Left renal pelvis (tissue), 4 donors: ENCODE results near the gene RAD51C. TPM values are rescaled to one million over a fixed set of nuclear protein-coding genes. Genes with fewer than 3 reads are reported as not detected.
"Not testable (repeated sequence)": the region's sequence is repeated elsewhere in the genome, so short reads cannot be mapped to it uniquely, and the experiment has no call there.

Source experiments
- DNase-seq, 4 donors: peaks; one replicate each; pipeline ENCODE4 v3.0.0-alpha.2; 2013; ENCODE audit warnings: low read depth in 4 of 4, low spot score in 3 of 4
- polyA plus RNA-seq, 4 donors: library from polyadenylated mRNA; unstranded; fragments of 120-200 nt; gene quantifications; one replicate each; pipeline ENCODE4 v1.2.1, GENCODE V29; 2013; ENCODE audit not compliant: insufficient read length in 4 of 4

The RAD51C gene
- polyA plus RNA-seq, 4 donors = 40.3 to 52.7 (median 45.3) TPM

DNA sequence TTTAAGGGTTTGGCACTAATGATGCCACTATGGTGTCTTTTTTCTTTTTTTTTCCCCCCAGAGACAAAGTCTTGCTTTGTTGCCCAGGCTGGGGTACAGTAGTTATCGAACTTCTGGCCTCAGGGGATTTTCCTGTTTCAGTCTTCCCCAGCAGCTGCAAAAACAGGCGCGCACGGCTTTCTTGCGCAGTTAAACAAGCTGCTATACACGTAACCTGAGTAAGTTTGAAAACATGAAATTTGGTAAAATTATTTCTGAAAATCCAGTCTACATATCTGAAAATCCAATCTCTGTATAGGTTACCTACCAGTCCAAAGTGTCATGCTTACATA, 12.4 kb upstream of the RAD51C start:
- DNase-seq = no peak

DNA sequence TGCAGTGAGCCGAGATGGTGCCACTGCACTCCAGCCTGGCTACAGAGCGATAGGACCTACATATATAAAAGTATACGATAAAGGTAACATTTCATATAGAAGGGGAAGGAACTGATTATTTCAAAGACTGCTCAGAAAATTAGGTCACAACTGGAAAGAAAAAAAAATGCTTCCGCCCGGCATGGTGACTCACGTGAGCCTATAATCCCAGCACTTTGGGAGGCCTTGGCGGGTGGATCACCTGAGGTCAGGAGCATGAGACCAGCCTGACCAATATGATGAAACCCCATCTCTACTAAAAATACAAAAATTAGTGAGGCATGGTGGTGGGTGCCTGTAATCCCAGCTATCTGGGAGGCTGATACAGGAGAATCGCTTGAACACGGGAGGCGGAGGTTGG, 8.4 kb upstream of the RAD51C start:
- DNase-seq = no peak

DNA sequence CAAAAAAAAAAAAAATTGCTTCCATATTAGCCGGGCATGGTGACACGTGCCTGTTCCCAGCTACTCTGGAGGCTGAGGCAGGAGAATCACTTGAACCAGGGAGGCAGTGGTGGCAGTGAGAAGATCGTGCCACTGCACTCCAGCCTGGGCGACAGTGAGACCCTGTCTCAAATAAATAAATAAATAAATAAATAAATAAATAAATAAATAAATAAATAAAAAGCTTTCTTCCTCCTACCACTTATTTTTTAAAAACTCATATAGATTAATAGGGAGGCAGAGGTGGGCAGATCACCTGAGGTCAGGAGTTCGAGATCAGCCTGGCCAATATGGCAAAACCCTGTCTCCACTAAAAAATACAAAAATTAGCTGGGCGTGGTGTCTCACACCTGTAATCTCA, 7.9 kb upstream of the RAD51C start:
- DNase-seq = not testable (repeated sequence)

DNA sequence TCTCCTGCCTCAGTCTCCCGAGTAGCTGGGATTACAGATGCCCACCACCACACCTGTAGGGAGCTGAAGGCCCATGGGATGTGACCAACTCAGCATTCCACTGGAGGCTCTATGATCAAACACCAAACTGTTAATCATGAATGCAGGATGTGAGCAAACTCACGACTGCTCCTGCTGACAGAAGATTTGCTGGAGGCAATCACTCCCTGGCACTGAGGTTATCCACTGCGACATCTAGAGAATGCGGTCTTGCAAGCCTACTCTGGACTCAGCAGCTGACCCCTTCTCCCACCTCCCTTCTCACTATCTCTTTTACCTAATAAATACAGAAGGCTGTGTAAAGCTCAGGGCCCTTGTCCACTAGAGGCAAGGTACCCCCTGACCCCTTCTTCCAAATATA, 5.4 kb upstream of the RAD51C start:
- DNase-seq = no peak

DNA sequence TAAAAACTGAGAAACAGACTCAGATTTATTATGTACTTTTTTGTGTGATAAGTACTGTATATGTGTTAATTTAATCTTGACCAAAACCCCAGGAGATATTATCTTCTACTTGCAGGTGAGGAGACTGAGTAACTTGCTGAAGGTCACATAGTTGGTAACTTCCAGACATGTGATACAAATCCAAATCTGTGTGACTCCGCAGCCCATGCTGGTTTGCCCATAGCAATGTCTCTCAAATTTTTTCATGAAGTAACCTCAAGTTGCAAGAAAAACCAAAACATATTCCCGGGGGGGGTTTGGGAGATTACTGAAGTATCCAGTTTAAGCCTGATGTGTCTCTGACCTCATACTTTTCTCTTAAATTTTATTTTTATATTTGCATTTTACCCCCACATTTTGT, 3.9 kb upstream of the RAD51C start:
- no peak for DNase-seq

DNA sequence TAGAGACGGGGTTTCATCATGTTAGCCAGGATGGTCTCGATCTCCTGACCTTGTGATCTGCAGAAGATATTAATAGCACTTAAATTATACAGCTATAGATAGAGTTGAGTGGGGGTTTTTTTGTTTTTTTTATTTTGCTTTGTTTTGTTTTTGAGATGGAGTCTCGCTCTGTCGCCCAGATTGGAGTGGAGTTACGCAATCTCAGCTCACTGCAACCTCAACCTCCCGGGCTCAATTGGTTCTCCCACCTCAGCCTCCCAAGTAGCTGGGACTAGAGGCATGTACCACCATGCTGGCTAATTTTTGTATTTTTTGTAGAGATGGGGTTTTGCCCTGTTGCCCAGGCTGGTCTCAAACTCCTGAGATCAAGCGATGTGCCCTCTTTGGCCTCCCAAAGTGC, 2.4 kb upstream of the RAD51C start:
- DNase-seq = not testable (repeated sequence)

DNA sequence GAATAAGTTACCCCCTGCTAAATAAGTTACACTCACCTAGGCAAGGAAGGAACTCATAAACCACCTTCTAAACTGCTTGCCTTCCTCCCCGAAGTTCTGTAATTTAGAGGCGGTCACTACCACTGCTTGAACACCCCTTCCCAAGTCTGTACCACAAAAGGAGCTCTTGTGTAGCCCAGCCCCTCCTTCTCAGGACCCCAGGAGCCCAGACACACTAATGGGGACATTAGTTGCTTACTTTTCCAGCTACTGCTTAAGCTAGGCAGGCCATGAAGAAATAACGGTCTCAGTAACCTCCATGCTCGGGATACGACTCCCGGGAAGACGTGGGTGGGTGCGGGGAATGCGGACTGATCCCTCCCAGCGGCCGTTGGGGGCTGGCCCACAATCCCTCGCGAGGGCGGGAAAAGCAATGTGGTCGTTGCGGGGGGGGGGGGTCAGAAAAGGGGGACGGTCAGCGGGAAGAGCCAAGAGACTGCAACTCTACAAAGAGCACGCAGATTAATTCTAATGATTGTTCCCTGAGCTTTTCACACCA, 632 bp upstream of the RAD51C start, which contains the start of gene TEX14:
Gene TEX14 (minus strand): TSS at position 345 of the 538 bp plus-strand sequence. CDS start 40,044 bp downstream, outside the sequence.
- DNase-seq = no peak

DNA sequence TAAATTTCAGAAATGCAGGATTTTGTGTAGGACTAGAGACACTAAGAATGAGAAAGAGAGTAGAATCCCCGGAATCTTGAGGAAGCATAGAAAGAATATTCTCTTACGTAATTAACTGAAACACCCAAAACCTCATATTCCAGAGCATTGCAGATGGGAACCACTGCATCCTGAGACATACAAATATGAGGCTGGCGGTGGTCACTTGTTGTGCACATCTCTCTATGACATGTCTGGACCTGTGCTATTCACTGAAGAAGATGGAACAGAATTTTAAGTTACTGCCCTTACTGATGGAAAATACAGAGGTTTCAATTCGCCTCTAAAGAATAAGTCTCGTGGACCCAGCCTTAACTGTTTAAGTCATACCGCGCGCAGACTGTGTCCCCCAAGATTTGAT, 806 bp downstream of the RAD51C start:
- DNase-seq = no peak

DNA sequence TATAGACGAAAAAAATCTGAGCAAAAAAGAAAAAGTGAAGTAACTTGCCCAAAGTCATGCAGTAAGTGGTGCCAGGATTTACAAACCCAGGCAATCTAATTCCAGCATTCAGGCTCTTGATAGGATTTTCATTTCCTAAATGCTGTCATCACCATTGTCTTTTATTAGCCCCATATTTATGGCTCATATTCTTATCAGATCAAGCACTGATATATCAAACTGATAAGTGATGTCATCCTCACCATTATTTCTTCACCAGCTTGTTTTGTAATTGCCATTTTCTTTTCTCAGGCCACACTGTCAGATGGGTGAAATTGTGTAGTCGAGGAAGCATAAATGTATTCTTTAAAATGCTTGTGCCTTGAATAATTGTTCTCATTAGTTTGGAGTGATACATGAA, 1.3 kb downstream of the RAD51C start:
- no peak for DNase-seq

DNA sequence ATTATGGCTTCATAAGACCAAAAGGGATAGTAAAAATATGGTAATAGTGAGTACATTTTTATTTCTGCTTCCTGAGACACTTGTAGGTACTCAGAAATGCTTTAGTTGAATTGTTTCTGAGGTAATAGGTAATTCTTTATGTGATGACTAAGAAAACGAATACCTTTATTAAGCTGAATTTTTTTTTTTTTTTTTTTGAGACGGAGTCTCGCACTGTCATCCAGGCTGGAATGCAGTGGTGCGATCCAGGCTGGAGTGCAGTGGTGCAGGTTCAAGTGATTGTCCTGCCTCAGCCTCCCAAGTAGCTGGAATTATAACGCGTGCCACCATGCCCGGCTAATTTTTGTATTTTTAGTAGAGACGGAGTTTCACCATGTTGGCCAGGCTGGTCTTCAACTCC, 1.9 kb downstream of the RAD51C start:
- DNase-seq = no peak

DNA sequence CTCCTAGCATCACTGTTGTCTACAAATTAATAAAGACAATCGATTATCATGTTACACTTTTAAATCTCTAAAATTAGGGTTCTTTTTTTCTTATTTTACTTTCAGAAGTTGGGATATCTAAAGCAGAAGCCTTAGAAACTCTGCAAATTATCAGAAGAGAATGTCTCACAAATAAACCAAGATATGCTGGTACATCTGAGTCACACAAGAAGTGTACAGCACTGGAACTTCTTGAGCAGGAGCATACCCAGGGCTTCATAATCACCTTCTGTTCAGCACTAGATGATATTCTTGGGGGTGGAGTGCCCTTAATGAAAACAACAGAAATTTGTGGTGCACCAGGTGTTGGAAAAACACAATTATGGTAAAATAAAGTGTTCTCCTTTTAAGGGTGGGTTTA, 2.4 kb downstream of the RAD51C start:
- DNase-seq = no peak

DNA sequence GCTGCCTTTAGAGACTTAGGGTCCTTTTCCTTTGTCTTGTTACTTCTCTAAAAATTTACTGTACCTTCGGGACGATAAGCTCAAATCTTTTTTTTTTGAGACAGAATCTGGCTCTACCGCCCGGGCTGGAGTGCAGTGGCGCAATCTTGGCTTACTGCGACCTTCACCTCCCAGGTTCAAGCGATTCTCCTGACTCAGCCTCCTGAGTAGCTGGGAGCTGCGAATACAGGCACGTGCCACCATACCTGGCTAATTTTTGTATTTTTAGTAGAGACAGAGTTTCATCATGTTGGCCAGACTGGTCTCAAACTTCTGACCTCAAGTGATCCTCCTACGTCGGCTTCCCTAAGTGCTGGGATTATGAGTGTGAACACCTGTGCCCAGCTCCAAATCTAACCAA, 7.4 kb downstream of the RAD51C start:
- DNase-seq = no peak

DNA sequence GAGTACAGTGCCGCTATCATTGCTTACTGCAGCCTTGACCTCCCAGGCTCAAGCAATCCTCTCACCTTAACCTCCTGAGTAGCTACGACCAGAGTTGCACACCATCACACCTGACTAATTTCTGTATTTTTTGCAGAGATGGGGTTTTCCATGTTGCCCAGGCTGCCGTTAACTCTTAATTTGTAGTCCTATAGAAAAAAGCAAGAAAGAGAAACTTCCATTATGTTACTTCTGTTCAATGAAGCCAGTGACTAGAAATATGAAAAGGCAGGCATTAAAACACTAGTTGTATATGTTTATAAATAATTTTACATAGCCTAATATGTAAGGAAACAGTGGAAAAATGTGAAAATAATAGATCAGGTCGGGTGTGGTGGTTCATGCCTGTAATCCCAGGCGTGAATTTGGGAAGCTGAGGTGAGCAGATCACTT, 9.7 kb downstream of the RAD51C start:
- no peak for DNase-seq

DNA sequence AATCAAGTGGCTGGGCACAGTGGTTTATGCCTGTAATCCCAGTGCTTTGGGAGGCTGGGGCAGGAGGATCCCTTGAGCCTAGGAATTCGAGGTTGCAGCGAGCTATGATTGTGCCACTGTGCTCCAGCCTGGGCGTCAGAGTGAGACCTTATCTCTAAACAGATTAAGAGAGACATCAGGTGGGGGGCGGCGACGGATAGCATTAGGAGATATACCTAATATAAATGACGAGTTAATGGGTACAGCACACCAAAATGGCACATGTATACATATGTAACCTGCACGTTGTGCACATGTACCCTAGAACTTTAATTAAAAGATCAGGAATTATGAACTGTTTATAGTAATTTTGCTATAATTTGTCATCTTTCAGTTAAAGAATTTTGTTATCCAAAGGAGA, 10.3 kb downstream of the RAD51C start:
- no peak for DNase-seq

DNA sequence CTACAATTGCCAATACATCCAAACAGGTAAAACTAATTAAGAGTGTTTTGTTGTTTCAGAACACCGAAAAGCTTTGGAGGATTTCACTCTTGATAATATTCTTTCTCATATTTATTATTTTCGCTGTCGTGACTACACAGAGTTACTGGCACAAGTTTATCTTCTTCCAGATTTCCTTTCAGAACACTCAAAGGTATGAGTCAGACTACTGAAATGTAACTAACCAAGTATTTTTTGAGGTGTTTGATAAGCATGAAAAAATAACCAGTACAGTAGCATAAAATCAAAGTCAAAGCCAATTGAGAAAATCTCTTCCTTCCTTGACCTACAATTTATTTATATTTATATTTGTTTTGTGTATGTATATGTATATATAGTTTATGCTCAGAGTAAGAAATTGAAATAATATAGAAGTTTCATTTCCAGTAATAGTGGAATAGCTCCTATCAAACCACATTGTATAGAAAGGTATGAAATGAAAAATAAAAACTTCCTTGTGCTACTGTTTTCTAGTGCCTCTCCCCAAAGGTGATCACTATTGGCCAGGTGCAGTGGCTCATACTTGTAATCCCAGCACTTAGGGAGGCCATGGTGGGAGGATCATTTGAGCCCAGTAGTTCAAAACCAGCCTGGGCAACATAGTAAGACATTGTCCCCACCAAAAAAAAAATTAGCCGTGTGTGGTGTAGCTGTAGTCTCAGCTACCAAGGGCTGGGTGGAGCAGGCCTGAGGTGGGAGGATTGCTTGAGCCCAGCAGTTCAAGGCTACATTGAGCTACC, 10.9 kb downstream of the RAD51C start:
- DNase-seq = no peak

DNA sequence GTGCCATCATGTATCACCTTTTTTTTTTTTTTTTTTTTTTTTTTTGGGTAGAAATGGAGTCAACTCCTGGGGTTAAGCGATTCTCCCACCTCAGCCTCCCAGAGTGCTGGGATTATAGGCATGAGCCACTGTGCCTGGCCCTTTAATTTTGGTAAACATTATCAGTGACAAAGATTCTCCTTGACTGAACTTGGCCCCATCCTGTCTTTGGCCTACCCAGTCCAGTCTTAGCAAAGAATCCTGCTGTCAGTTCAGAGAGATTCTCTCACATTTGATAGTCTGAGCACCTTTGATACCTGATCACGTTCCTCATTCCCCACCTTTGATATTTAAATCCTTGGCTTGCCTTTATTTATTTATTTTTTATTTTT, 11.5 kb downstream of the RAD51C start:
- DNase-seq = no peak

DNA sequence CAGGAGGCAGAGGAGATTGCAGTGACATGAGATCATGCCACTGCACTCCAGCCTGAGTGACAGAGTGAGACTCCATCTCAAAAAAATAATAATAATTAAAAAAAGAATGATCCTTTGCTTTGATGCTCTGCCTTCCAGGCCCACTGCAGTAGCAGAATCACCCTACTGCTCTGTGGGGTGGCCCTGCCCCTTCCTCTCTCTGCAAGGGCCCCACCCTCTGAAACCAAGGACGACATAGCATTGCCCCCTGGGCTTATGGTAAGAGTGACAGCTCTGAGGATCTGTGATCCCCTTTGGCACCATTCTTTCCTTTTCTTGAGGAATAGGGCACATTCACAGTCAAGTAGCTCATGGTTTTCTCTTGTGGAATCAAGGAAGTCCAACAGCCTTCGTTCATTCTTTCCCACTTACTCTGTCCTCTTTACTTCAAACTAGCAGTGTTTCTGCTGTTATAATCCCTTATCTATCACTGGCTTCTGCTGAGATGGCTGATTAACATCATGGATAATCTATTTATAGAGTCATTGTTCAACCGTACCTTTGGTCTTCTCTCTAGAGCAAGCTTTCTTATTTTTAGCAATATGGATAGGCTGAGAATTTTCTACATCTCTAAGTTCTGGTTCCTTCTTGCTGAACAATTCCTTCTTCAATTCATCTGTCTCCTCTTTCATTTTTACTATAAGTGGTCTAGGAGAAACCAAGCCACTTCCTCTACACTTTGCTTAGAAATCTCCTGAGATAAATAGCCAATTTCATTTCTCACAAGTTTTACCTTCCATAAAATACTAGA, 14.1 kb downstream of the RAD51C start:
- no peak for DNase-seq

DNA sequence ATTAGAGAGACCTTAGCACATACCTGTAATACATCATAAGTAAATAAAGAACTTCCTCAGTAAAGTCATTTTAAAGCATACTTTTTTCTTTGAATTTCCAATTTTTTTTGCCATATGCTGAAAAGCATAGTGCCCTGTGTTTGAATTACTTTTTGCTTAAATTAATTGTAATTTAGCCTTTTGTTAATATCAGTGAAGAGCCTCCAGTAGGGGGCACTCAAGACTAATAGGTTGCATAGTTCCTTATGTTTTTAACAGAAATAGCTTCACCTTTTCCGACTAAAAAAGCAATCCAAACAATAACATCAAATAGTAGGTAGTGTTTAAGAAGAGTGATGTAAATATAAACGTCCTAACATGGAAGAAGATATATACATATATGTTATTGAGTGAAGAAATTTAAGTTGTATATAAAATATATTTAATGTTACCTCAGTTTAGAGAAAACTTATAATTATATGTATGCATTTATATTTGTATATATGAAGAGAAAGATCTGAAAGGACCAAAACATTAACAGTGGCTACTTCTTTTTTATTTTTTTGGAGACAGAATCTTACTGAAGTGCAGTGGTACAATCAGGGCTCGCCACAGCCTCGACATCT, 18.6 kb downstream of the RAD51C start:
- DNase-seq = peak in 3 of 4 donors; percentile 26 to 35 (median 30)

DNA sequence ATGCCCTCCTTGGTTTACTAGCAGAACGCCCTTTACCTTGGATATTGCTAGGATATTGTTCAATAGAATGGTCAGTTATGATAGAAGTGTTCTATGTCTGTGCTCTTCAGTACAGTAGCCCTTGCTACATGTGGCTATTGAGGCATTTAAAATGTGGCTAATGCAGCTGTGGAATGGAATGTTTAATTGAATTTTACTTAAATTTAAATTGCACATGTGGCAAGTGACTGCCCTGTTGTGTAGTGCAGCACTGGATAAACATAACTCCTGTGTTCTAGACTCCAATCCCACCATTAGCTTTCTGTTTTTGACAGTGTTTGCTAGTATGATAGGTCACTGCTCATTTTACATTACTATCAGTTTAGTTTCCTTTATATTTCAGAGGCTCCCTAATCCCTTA, 29.9 kb downstream of the RAD51C start:
- DNase-seq = no peak

DNA sequence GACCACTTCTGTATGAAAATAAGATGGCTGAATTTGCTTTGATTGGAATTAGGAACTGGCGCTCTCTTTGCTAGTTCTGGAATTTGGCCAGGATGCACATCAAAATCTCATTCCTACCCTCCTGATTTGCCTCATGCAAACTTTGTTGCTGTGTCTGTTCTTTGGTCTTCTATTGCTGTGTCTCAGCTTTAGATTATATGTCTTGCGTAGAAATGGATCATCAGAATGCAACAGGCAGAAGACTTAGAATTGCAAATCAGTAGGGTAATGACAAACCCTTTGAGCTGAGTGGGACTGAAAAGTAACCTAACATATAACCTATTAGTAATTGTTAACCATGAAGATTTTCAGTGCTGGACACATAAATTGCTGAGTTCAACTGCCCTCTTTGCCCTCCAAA, 30.3 kb downstream of the RAD51C start:
- no peak for DNase-seq

DNA sequence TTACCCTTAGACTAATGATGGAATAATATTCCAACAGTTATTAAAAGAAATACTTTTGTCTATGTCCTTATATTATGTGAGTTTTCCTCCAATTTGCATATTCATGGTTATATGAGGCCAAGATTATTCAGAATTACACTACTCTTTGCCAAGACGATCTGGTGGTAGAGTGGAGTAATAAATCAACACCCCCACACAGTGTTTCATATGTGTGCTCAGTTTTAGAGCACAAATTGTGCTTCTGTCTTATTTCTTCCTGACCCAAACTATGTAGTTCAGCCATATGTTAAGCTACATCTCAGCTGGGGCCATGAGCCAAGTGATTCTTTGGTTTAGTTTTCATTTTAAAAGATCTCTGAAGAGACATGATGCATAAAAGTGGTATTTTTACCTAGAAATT, 36.4 kb downstream of the RAD51C start:
- DNase-seq = no peak

DNA sequence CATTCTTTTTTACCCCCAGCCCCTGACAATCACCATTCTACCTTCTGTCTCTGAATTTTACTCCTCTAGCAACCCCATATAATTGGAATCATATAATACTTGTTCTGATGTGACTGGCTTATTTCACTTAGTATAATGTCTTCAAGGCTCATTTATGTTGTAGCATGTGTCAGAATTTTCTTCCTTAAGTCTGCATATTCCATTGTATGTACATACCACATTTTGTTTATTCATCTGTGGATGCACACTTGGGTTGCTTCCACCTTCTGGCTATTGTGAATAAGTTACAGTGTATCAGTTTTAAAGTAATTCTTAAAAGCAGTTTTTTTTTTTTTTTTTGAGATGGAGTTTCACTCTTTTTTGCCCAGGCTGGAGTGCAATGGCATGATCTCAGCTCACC, 38.5 kb downstream of the RAD51C start:
- no peak for DNase-seq
